HepG2 (cell line): ENCODE measurements around the gene EIF4EBP3. TPM values are rescaled to one million over a fixed set of nuclear protein-coding genes. Genes with fewer than 3 reads are reported as not detected.

Source experiments
- ATAC-seq: fragments of 200-7000 bp; cut with Tn5 transposase; 3 replicates; pipeline ENCODE4 v1.9.1; 2020; ENCODE audit warnings: mild to moderate bottlenecking, moderate library complexity
- BruUV-seq: library from RNA; stranded (reverse); fragments of 400-500 nt; replicated peaks from 2 replicates; lab custom pipeline; 2021; lab: Mats Ljungman, UMichigan
- CTCF ChIA-PET: fragments of 300-600 bp; formaldehyde crosslinking; extraction: SDS; loops from one replicate; lab custom pipeline; 2021; ENCODE audit warnings: low total read pairs, inconsistent platforms, low intra/inter-chr PET ratio; lab: Yijun Ruan, JAX
- POLR2A ChIA-PET: fragments of 350-600 bp; sonication (Branson Sonifier 250); formaldehyde crosslinking; loops from one replicate; lab custom pipeline; 2020; ENCODE audit warnings: antibody characterized with exemption, inconsistent platforms; lab: Yijun Ruan, JAX
- DNase-seq: peaks from one replicate; pipeline ENCODE4 v3.0.0-alpha.2; 2015; ENCODE audit warnings: low spot score
- FAIRE-seq: peaks from 3 replicates; lab custom pipeline; 2011; peaks lifted over from hg19 to GRCh38; lab: Jason Lieb, UNC
- H2AFZ ChIP-seq: one replicate; pipeline ENCODE4 v1.6.1; 2011; ENCODE audit warnings: low read length, inconsistent platforms
- H3K27ac ChIP-seq: fragments of 300-600 bp; 3 replicates; pipeline ENCODE4 v1.8.0; 2011; ENCODE audit warnings: mixed run types, mild to moderate bottlenecking, mixed read lengths, low read length, inconsistent platforms; ENCODE audit not compliant: insufficient read depth; ENCODE audit errors: extremely low read length
- H3K27me3 ChIP-seq, 2 experiments: fragments of 200-600 bp in 1 of 2; 2 replicates in 1 of 2; 3 replicates in 1 of 2; pipeline versions ENCODE4 v1.6.0 to v1.8.0; 2011; ENCODE audit warnings: low read length in 2 of 2, mild to moderate bottlenecking in 2 of 2, moderate library complexity in 2 of 2, inconsistent platforms in 1 of 2; ENCODE audit not compliant: insufficient read depth in 2 of 2, control insufficient read depth in 1 of 2
- H3K36me3 ChIP-seq, 2 experiments: fragments of 200-600 bp in 1 of 2; replicated peaks in 1 of 2; 2 replicates in 1 of 2; 3 replicates in 1 of 2; pipeline versions ENCODE4 v1.5.1 to v1.8.0; 2011; ENCODE audit warnings: low read length in 2 of 2, inconsistent platforms in 1 of 2; ENCODE audit not compliant: insufficient read depth in 2 of 2, control insufficient read depth in 1 of 2
- H3K4me1 ChIP-seq: 2 replicates; pipeline ENCODE4 v1.5.1; 2012; ENCODE audit warnings: low read length, inconsistent platforms; ENCODE audit not compliant: insufficient read depth
- H3K4me2 ChIP-seq: 2 replicates; pipeline ENCODE4 v1.6.0; 2011; ENCODE audit warnings: low read depth, low read length, inconsistent platforms
- H3K4me3 ChIP-seq, 3 experiments: fragments of 200-600 bp in 1 of 3; sonication (generic), shearing (Covaris generic) in 1 of 3; replicated peaks in 1 of 3; 2 replicates each; pipeline ENCODE4 v1.5.1; 2011 to 2016; ENCODE audit warnings: low read length in 3 of 3, inconsistent platforms in 2 of 3, low read depth in 2 of 3, mild to moderate bottlenecking in 2 of 3, control low read depth in 1 of 3, mixed read lengths in 1 of 3; ENCODE audit not compliant: insufficient read depth in 1 of 3
- H3K79me2 ChIP-seq: one replicate; pipeline ENCODE4 v1.6.1; 2011; ENCODE audit warnings: low read length, inconsistent platforms; ENCODE audit not compliant: insufficient read depth
- H3K9ac ChIP-seq: 2 replicates; pipeline ENCODE4 v1.6.0; 2011; ENCODE audit warnings: mild to moderate bottlenecking, low read depth, low read length, inconsistent platforms; ENCODE audit not compliant: insufficient read depth
- H3K9me3 ChIP-seq: 2 replicates; pipeline ENCODE4 v1.5.1; 2012; ENCODE audit warnings: mild to moderate bottlenecking, low read length
- H4K20me1 ChIP-seq: 2 replicates; pipeline ENCODE4 v1.6.0; 2011; ENCODE audit warnings: inconsistent platforms, mild to moderate bottlenecking, low read length, moderate library complexity; ENCODE audit not compliant: insufficient read depth
- ATF2 ChIP-seq: sonication (generic); formaldehyde crosslinking; IDR thresholded peaks from 2 replicates; pipeline ENCODE4 v1.4.0; 2020; ENCODE audit warnings: missing genetic modification reagents
- CCAR2 ChIP-seq: fragments of 200-400 bp; formaldehyde crosslinking; optimal IDR thresholded peaks from 2 replicates; pipeline ENCODE3; 2018; ENCODE audit warnings: low read depth, mild to moderate bottlenecking, low read length, moderate library complexity
- FOXK2 ChIP-seq: fragments of 450-650 bp; IDR thresholded peaks from 2 replicates; pipeline ENCODE4 v1.6.1; 2016
- GATAD1 ChIP-seq: IDR thresholded peaks from 2 replicates; pipeline ENCODE4 v1.6.1; 2016; ENCODE audit warnings: missing genetic modification reagents, missing compliant biosample characterization
- TFDP2 ChIP-seq: sonication (generic); formaldehyde crosslinking; IDR thresholded peaks from 2 replicates; pipeline ENCODE4 v1.4.0; 2020; ENCODE audit warnings: missing genetic modification reagents
- ZNF121 ChIP-seq: sonication (generic); formaldehyde crosslinking; IDR thresholded peaks from 2 replicates; pipeline ENCODE4 v1.5.0; 2020; ENCODE audit warnings: mild to moderate bottlenecking, missing genetic modification reagents
- ZNF317 ChIP-seq: sonication (generic); formaldehyde crosslinking; IDR thresholded peaks from 2 replicates; pipeline ENCODE4 v1.5.0; 2020; ENCODE audit warnings: mild to moderate bottlenecking, missing genetic modification reagents
- ZSCAN22 ChIP-seq: sonication (generic); formaldehyde crosslinking; IDR thresholded peaks from 2 replicates; pipeline ENCODE4 v1.4.0; 2020; ENCODE audit warnings: mild to moderate bottlenecking, missing genetic modification reagents
- WGBS: methylation state at CpG from one replicate; pipeline ENCODE4 v1.1.6; 2017; ENCODE audit warnings: low lambda C conversion rate; 5-methylcytosine and 5-hydroxymethylcytosine counted together
- in situ Hi-C: cut with HindIII; loops from 2 replicates; pipeline ENCODE4 v1.10.0; 2017; ENCODE audit warnings: low pct_unique_long_range_greater_than_20kb; ENCODE audit not compliant: extremely low pct_ligation_motif_present
- intact Hi-C: fragments of 100-400 bp; cut with micrococcal nuclease; formaldehyde crosslinking; loops from one replicate; pipeline ENCODE4 v1.10.0; 2022; ENCODE audit not compliant: unreplicated experiment
- polyA plus RNA-seq, 8 experiments: library from polyadenylated mRNA; depleted of rRNA in 3 of 8; stranded (reverse) in 7 of 8; unstranded in 1 of 8; fragments of >200 nt; fragmentation: Illumina TruSeq in 4 of 8; extraction: Trizol in 4 of 8; gene quantifications; 2 replicates each; pipeline versions ENCODE4 v1.2.1 to v1.2.3, GENCODE V29; 2011 to 2016; ENCODE audit warnings: low read depth in 4 of 8, missing spikeins in 1 of 8, mixed read lengths in 1 of 8; ENCODE audit not compliant: insufficient read depth in 1 of 8
- total RNA-seq, 5 experiments: library from RNA; depleted of rRNA; stranded (reverse); fragments of >200 nt; fragmentation: Illumina TruSeq; extraction: Trizol; gene quantifications; 2 replicates each; pipeline ENCODE4 v1.2.3, GENCODE V29; 2016; ENCODE audit warnings: low read depth in 1 of 5

EIF4EBP3 gene
- total and polyA plus RNA-seq, 2 of the 13 experiments (the other 11 are each of a cell fraction or from before 2014, with no cell fraction given), result 0.61 to 1.7 TPM

- TF ChIP-seq ATF2 (CRISPR knock-in tag) (no peak), TFDP2 (CRISPR knock-in tag) (no peak), GATAD1 (CRISPR knock-in tag) (no peak), FOXK2 (no peak), CCAR2 (no peak), ZNF317 (CRISPR knock-in tag) (no peak)
- TF ChIP-seq, all 625 proteins: peak for 0
These were observed 2.5 kb upstream of the EIF4EBP3 start (continued) for GRCh38 chr5:140544986-140545385.

GRCh38 chr5:140545606-140546005 is 1.9 kb upstream of the EIF4EBP3 start:
- POLR2A ChIA-PET, result interaction anchor here (3.5 to 4.5 kb wide), 2 partner anchors 13 to 102 kb away, joined by 34 to 70 read pairs; partner anchors contain the start of genes IK, NDUFA2 and SRA1
- Histone ChIP-seq H3K9ac (no peak overlapping the region), H3K4me3 (no peak overlapping the region), H2AFZ (no peak overlapping the region), H3K27ac (no peak overlapping the region), H4K20me1 (no peaks in the 10 kb centered on the region; the same call in 1 of the 2 replicates), H3K27me3 (no peaks in the 10 kb centered on the region), H3K4me2 (no peak overlapping the region), H3K4me1 (peaks cover 27% of the 10 kb centered on the region), H3K79me2 (no peaks in the 10 kb centered on the region), H3K36me3 (peaks cover 11 to 46% of the 10 kb centered on the region in 2 experiments)
- 99% methylated on average over 10 of the region's 10 CpGs for WGBS
- intact Hi-C loops (loop anchor here (5.0 kb wide), 1 partner anchor 182 kb away; no protein-coding TSS in a partner anchor), in situ Hi-C loops (no loop called here)
- ATAC-seq (no peak), FAIRE-seq (no peak), DNase-seq (no peak)
- no TSS peak for BruUV-seq
- CTCF ChIA-PET, result no interaction called here
- TF ChIP-seq ZNF121 (CRISPR knock-in tag) (peak; percentile 51; the same call in 1 of the 2 replicates), ZSCAN22 (CRISPR knock-in tag) (no peak)
- TF ChIP-seq, all 625 proteins: peak for 1
- no peaks in the 10 kb centered on the region for H3K9me3 ChIP-seq
